Activated CD4-positive, alpha-beta T cell treated with anti-CD3 and anti-CD28 coated beads, Interleukin-2, amount 50 U/mL, for 4 hours (primary cell): ENCODE data around the gene HES7.
"Not testable (repeated sequence)": the region's sequence is repeated elsewhere in the genome, so short reads cannot be mapped to it uniquely, and the experiment has no call there.

Experiments
- DNase-seq, 2 experiments: peaks; one replicate each; pipeline ENCODE4 v3.0.0-alpha.2; 2020

Gene HES7

GRCh38 chr17:8121681-8122421 lies 2.1 kb downstream of the HES7 start:
- no peak for DNase-seq

- DNase-seq: no peak
Measured at GRCh38 chr17:8121407-8121680, 2.6 kb downstream of the HES7 start.

DNA sequence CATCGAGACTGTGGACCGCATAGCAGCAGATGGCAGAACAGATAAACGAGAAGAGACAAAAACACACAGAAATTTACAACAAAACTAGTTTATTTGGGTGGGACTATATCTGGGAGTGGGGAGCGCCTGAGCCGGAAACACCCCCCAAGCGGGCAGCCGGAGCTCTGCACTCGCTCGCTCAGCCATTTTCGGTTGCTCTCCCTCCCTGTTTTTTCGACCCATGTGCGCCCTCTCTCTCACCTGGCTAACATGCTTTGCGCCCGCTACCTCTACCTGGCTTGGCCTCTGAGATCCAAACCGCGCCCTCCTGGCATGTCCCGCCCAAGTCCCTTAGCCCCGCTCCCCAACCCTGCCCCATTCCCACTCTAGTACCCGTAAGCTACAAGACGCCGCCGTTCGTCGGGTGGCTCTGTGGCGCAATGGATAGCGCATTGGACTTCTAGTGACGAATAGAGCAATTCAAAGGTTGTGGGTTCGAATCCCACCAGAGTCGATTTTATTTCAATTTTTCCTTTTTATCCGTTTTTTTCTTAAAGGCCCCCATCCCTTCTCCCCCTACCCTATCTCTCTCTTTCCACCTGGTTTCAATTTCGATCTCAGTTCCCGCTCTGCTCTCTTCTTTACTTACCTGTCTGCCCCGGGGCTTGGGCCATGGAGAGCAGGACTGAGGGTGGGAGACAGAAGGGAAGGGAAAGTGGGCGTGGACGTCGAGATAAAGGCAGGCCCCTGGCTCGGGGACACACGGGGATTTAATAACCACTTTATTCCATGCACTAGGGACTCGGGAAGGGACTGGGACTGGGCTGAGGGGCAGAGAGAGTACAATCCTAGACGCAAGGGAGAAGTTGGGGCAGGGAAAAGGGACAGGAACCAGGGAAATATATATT lies 3.1 kb downstream of the HES7 start:
- peak; percentile 67 to 69 for DNase-seq

DNA sequence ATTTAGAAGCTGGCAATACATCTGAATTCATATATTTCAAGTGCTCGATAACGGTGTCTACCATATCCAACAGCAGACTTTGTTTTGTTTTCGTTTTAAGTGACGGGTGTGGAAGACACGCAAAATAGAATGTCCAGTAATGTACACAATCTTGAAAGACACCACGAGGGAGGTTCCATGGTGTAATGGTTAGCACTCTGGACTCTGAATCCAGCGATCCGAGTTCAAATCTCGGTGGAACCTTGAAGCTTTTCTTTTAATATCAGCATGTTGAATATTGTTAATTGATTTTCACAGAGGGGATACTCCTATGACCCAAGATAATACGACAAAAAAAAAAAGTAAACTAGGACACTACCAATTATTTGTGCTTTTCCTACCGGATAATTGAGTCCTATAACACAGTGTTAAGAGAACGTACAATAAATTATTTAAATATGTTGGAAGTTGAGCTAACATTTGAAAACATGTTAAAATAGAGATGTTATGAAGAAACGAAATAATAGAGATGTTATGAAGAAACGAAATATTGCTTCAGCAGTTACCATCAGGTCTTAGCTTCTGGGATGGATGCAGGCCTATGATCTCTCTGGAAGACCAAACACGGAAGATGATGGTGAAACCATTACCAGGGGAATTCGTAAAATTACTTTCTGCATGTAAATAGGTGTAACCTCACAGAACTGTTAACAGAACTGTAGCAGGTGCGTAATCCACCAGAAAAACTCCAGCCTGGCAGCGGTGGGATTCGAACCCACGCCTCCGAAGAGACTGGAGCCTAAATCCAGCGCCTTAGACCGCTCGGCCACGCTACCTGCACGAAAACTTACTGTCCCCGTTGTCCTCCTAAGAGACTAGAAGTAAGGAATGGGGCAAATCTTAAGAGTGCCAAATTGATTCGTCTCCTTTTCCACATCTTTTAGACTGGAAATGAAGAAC lies 4.1 kb downstream of the HES7 start:
- peak; percentile 78 to 80 for DNase-seq

GRCh38 chr17:8118769-8119580 lies 4.9 kb downstream of the HES7 start:
- peak; percentile 82 to 83 for DNase-seq

- DNase-seq: peak in 1 of 2 experiments; percentile 29
Measured at GRCh38 chr17:8117980-8118768, 5.7 kb downstream of the HES7 start, which contains the start of gene ALOXE3. ALOXE3 (minus strand) TSS chr17:8118514; CDS start chr17:8117990, 524 bp downstream.

DNA sequence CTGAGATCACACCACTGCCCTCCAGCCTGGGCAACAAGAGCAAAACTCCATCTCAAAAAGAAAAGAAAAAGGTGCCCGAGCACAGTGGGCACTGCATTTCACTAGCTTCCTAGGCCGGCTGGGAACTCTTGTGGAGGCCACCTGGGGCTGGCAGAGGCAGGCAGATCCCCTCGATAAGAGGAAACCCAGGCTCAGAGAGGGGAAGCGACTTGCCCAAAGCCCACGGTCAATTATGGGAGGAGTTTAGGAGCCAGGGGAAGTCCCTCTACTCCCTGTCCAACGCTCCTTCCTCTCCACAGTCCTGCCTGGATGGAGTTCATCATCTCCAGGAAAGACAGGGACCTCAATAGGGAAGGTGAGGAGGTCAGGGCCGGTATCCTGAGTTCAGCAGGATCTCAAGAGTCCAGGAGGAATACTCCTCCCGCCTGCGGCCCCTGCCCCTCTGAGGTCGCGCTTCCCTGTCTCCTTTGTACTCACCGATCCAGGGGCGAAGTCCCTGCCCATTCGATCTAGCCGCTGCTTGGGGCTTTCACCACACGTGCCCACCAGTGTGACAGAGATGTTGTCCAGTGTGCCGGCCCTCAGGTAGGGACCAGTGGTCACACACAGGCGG lies 6.4 kb downstream of the HES7 start:
- DNase-seq: no peak

GRCh38 chr17:8116776-8117175 lies 7.1 kb downstream of the HES7 start:
- DNase-seq: no peak

- no peak for DNase-seq
Measured at GRCh38 chr17:8110907-8111306, 13.0 kb downstream of the HES7 start.

- no peak for DNase-seq
Measured at GRCh38 chr17:8110456-8110804, 13.5 kb downstream of the HES7 start.

DNA sequence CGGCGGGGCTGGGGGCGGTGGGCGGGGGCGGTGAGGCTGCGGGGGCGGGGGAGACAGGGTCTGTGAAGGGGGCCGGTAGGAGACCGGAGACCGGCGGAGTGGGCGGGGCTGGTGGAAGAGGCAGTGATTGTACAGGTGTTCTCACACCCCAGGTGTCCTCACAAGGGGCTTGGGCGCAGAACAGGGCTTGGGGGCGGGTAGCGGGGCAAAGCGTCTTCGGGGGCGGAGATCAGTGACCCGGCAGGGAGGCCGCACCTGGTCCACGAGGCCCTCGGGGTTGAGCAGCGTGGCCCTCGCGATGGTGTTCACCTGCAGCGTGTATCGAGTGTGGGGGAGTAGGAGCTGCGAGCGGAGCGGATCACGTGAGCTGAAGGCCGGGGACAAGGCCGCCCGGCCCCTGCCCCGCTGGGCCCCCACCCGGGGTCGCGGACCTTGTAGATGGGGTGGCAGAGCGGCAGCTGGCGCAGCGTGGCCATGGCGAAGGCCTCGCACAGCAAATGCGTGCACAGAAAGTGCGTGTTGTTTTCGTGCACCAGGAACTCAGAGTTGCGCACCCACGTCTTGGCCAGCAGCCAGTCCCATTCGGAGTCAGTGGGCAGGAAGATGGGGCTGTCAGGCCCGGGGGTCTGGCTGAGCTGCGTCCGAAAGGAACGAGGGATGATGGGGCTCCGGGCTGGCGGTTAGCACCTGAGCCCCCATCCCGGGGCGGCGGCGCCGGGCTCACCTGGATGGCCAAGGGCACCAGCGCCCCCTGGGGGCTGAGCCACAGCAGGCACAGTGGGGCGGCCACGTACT lies 14.0 kb downstream of the HES7 start:
- DNase-seq: peak; percentile 76 to 78

GRCh38 chr17:8108972-8109660 lies 14.8 kb downstream of the HES7 start:
- no peak for DNase-seq

DNA sequence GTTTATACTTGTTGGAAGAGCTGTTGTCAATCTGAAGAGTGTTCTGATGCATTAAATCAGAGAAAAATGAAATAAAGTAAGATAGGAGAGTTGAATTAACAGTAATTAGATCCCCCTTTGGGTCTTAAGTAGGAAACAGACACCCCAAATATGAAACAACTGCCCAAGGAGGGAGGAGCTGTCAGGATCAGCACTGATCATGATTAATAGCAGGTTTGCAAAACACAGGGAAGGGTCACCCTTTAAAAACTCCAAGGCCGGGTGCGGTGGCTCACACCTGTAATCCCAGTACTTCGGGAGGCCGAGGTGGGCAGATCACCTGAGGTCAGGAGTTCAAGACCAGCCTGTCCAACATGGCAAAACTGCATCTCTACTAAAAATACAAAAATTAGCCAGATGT lies 16.9 kb downstream of the HES7 start:
- DNase-seq: not testable (repeated sequence)

- DNase-seq: no peak
Measured at GRCh38 chr17:8105957-8106398, 17.9 kb downstream of the HES7 start.

- DNase-seq: no peak
Measured at GRCh38 chr17:8104911-8105310, 19.0 kb downstream of the HES7 start.

- no peak for DNase-seq
Measured at GRCh38 chr17:8103549-8103948, 20.4 kb downstream of the HES7 start.

GRCh38 chr17:8101721-8102120 lies 22.2 kb downstream of the HES7 start:
- DNase-seq: no peak

GRCh38 chr17:8100763-8101162 lies 23.1 kb downstream of the HES7 start:
- DNase-seq: no peak

DNA sequence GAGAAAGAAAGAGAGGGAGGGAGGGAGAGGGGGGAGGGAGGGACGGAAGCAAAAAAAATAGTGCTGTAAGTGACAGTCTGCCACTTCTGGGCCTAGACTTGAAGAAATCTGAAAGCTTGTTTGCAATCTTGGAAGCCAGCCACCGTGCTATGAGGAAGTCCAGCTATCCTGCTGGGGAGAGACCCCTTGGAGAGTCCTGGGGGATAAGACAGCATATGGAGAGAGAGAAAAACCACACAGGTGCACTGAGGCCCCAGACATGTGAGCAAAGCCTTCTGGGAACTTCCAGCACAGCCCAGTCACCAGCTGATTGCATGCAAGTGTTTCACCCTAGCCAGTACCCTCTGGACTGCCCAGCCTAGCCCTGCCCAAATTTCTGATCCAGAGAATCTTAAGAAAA lies 23.8 kb downstream of the HES7 start:
- DNase-seq: no peak
